Endothelial cell (in vitro differentiated cells): ENCODE results near the gene NAP1L3. TPM values are rescaled to one million over a fixed set of nuclear protein-coding genes. Genes with fewer than 3 reads are reported as not detected.

Experiments used
- DNase-seq: peaks from one replicate; pipeline ENCODE4 v3.0.0; 2021; ENCODE audit warnings: low spot score
- H3K27ac Mint-ChIP-seq: one replicate; pipeline ENCODE4 v1.8.0; 2021; ENCODE audit warnings: mixed read lengths, inconsistent platforms; ENCODE audit not compliant: unreplicated experiment
- H3K27me3 Mint-ChIP-seq: one replicate; pipeline ENCODE4 v1.8.0; 2021; ENCODE audit warnings: mild to moderate bottlenecking, moderate library complexity, mixed read lengths, inconsistent platforms; ENCODE audit not compliant: unreplicated experiment
- H3K36me3 Mint-ChIP-seq: one replicate; pipeline ENCODE4 v1.8.0; 2021; ENCODE audit warnings: mild to moderate bottlenecking, low read depth, mixed read lengths, inconsistent platforms; ENCODE audit not compliant: unreplicated experiment
- H3K4me1 Mint-ChIP-seq: one replicate; pipeline ENCODE4 v1.8.0; 2021; ENCODE audit warnings: mild to moderate bottlenecking, mixed read lengths, inconsistent platforms; ENCODE audit not compliant: unreplicated experiment
- H3K4me3 Mint-ChIP-seq: one replicate; pipeline ENCODE4 v1.8.0; 2021; ENCODE audit warnings: mild to moderate bottlenecking, mixed read lengths, inconsistent platforms; ENCODE audit not compliant: unreplicated experiment
- H3K9me3 Mint-ChIP-seq: one replicate; pipeline ENCODE4 v1.8.0; 2021; ENCODE audit warnings: mixed read lengths, inconsistent platforms; ENCODE audit not compliant: unreplicated experiment
- CTCF ChIP-seq: fragments of 200-600 bp; sonication (generic); IDR thresholded peaks from one replicate; pipeline ENCODE4 v1.5.0; 2021; ENCODE audit warnings: antibody characterized with exemption; ENCODE audit not compliant: unreplicated experiment
- long read RNA-seq: library from polyadenylated mRNA; unstranded; transcript quantifications from one replicate; pipeline ENCODE4 v2.0.0, GENCODE V29; 2020; ENCODE audit not compliant: unreplicated experiment
- total RNA-seq: library from RNA; stranded (reverse); fragmentation: NEBNext Ultra II Directional; extraction: Animal tissue kit (Norgen Biotek cat#: 25700); gene quantifications from one replicate; pipeline ENCODE4 v1.2.1, GENCODE V29; 2021; ENCODE audit not compliant: unreplicated experiment

NAP1L3 gene
- total RNA-seq = 18.3 TPM
- long read RNA-seq, transcript NAP1L3-201 (1 exons, 2,639 nt) = major isoform, 6 of 6 reads
- long read RNA-seq, partial matches to known transcripts = 0 of 6 reads
- long read RNA-seq, other reads (novel, unspliced or antisense) = 0 of 6 reads

- Mint-ChIP-seq H3K36me3 (no peaks in the 10 kb centered on the region), H3K4me1 (peaks cover 7% of the 10 kb centered on the region), H3K27me3 (no peaks in the 10 kb centered on the region), H3K9me3 (no peaks in the 10 kb centered on the region), H3K4me3 (peak within 1 kb of the TSS; percentile 96), H3K27ac (peak within 1 kb of the TSS; percentile 76)
- TF ChIP-seq CTCF = no peak
- peak; percentile 54 for DNase-seq
Observed at GRCh38 chrX:93673056-93673868, at the start of gene NAP1L3. NAP1L3 (minus strand) TSS chrX:93673578; CDS start chrX:93673304, 274 bp downstream.

- no peak for DNase-seq
- no peak overlapping the region for H3K4me3 Mint-ChIP-seq
- H3K27ac Mint-ChIP-seq = no peak overlapping the region
- H3K4me1 Mint-ChIP-seq = no peaks in the 10 kb centered on the region
- H3K36me3 Mint-ChIP-seq = no peaks in the 10 kb centered on the region
- no peaks in the 10 kb centered on the region for H3K27me3 Mint-ChIP-seq
- no peak for TF ChIP-seq CTCF
- H3K9me3 Mint-ChIP-seq = no peaks in the 10 kb centered on the region
Observed at GRCh38 chrX:93711076-93711475, 37.7 kb upstream of the NAP1L3 start.

- no peak for TF ChIP-seq CTCF
- Mint-ChIP-seq H3K27ac (no peak overlapping the region), H3K9me3 (no peaks in the 10 kb centered on the region), H3K27me3 (no peaks in the 10 kb centered on the region), H3K4me3 (no peak overlapping the region), H3K36me3 (no peaks in the 10 kb centered on the region), H3K4me1 (no peaks in the 10 kb centered on the region)
- DNase-seq = no peak
Observed at GRCh38 chrX:93703701-93704100, 30.3 kb upstream of the NAP1L3 start.

- Mint-ChIP-seq H3K27me3 (no peaks in the 10 kb centered on the region), H3K36me3 (no peaks in the 10 kb centered on the region), H3K27ac (no peak overlapping the region), H3K4me3 (no peak overlapping the region), H3K9me3 (no peaks in the 10 kb centered on the region), H3K4me1 (no peaks in the 10 kb centered on the region)
- no peak for TF ChIP-seq CTCF
- no peak for DNase-seq
Observed at GRCh38 chrX:93695981-93696380, 22.6 kb upstream of the NAP1L3 start.

GRCh38 chrX:93673869-93674271 lies 492 bp upstream of the NAP1L3 start, which contains the start of gene FAM133A:
FAM133A (plus strand) TSS chrX:93674206; CDS start chrX:93709420, 35,214 bp downstream.
- TF ChIP-seq CTCF = no peak
- H3K36me3 Mint-ChIP-seq = no peaks in the 10 kb centered on the region

More at GRCh38 chrX:93673869-93674271, 492 bp upstream of the NAP1L3 start, which contains the start of gene FAM133A:
- Mint-ChIP-seq H3K9me3 (no peaks in the 10 kb centered on the region), H3K27me3 (no peaks in the 10 kb centered on the region), H3K27ac (peak within 1 kb of the TSS; percentile 76), H3K4me3 (peak within 1 kb of the TSS; percentile 96), H3K4me1 (peaks cover 7% of the 10 kb centered on the region)
- DNase-seq = no peak
